Bronchial epithelial cell (primary cell): ENCODE results near the gene ADAM30. TPM values are rescaled to one million over a fixed set of nuclear protein-coding genes. Genes with fewer than 3 reads are reported as not detected.

ENCODE experiments used
- DNase-seq: peaks from one replicate; pipeline ENCODE4 v3.0.0-alpha.2; 2010; ENCODE audit warnings: low read depth
- FAIRE-seq: peaks from 2 replicates; lab custom pipeline; 2011; peaks lifted over from hg19 to GRCh38; lab: Jason Lieb, UNC
- H3K27me3 ChIP-seq: 2 replicates; pipeline ENCODE4 v1.5.1; 2011; ENCODE audit warnings: low read length; ENCODE audit not compliant: control insufficient read depth, insufficient read depth
- H3K36me3 ChIP-seq: 2 replicates; pipeline ENCODE4 v1.5.1; 2011; ENCODE audit warnings: low read length; ENCODE audit not compliant: control insufficient read depth, insufficient read depth
- H3K4me3 ChIP-seq: 2 replicates; pipeline ENCODE4 v1.5.1; 2011; ENCODE audit warnings: mild to moderate bottlenecking, low read depth, low read length, control low read depth
- total RNA-seq: library from RNA; depleted of rRNA; stranded (reverse); fragments of >200 nt; gene quantifications from 2 replicates; pipeline ENCODE4 v1.2.1, GENCODE V29; 2014
- TF ChIP-seq, protein P1 (sequence below): IDR thresholded peaks from 2 replicates; pipeline ENCODE4 v1.5.1; 2011; ENCODE audit warnings: mild to moderate bottlenecking, moderate library complexity, low read length, control low read depth, inconsistent platforms; ENCODE audit not compliant: insufficient read depth, severe bottlenecking

ADAM30 gene
- total RNA-seq, 1 donor from 2014 or later = not detected

DNA sequence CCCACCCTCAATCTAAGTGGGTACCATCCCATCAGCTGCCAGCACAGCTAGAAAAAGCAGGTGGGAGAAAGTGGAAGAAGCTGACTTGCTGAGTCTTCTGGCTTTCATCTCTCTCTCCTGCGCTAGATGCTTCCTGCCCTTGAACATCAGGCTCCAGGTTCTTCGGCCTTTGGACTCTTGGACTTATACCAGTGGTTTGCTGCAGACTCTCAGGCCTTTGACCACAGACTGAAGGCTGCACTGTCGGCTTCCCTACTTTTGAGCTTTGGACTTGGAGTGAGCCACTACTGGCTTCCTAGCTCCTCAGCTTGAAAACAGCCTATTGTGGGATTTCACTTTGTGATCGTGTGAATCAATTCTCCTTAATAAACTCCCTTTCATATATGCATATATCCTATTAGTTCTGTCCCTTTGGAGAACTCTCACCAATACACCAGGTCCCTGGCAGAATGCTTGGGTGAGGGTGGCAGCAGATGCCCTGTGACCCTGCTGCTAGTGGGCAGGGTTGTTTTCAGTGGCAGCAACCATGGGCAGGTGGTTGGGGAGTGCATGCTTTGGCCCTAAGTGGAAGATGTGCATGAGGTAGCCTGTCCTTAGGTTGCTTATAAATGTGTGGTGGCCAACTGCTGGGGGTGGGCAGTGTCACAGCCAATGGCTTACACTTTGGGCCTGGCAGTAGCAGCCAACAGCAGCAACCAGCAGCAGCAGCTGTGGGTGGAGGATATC lies 10.8 kb upstream of the ADAM30 start:
- Histone ChIP-seq H3K4me3 (no peak overlapping the region), H3K27me3 (no peaks in the 10 kb centered on the region), H3K36me3 (no peaks in the 10 kb centered on the region)
- FAIRE-seq (no peak), DNase-seq (no peak)
- TF ChIP-seq, protein P1, sequence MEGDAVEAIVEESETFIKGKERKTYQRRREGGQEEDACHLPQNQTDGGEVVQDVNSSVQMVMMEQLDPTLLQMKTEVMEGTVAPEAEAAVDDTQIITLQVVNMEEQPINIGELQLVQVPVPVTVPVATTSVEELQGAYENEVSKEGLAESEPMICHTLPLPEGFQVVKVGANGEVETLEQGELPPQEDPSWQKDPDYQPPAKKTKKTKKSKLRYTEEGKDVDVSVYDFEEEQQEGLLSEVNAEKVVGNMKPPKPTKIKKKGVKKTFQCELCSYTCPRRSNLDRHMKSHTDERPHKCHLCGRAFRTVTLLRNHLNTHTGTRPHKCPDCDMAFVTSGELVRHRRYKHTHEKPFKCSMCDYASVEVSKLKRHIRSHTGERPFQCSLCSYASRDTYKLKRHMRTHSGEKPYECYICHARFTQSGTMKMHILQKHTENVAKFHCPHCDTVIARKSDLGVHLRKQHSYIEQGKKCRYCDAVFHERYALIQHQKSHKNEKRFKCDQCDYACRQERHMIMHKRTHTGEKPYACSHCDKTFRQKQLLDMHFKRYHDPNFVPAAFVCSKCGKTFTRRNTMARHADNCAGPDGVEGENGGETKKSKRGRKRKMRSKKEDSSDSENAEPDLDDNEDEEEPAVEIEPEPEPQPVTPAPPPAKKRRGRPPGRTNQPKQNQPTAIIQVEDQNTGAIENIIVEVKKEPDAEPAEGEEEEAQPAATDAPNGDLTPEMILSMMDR = no peak

DNA sequence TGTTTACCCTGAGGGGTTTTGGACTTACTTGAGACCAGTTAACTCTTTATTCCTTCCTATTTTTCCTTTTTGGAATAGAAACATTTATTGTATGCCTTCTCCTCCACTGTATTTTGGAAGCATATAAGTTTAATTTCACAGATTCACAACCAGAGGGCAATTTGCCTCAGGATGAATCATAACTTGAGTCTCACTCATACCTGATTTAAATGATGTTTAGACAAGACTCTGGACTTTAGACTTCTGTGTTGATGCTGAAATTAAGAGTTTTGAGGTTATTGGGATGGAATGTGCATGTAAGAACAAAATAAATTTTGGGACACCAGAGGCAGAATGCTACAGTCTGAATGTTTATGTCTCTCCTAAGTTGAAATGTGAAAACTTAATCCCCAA lies 7.1 kb upstream of the ADAM30 start:
- Histone ChIP-seq H3K4me3 (no peak overlapping the region), H3K27me3 (no peaks in the 10 kb centered on the region), H3K36me3 (no peaks in the 10 kb centered on the region)
- no peak for FAIRE-seq
- peak; percentile 33 for DNase-seq
- TF ChIP-seq, protein P1 = no peak

DNA sequence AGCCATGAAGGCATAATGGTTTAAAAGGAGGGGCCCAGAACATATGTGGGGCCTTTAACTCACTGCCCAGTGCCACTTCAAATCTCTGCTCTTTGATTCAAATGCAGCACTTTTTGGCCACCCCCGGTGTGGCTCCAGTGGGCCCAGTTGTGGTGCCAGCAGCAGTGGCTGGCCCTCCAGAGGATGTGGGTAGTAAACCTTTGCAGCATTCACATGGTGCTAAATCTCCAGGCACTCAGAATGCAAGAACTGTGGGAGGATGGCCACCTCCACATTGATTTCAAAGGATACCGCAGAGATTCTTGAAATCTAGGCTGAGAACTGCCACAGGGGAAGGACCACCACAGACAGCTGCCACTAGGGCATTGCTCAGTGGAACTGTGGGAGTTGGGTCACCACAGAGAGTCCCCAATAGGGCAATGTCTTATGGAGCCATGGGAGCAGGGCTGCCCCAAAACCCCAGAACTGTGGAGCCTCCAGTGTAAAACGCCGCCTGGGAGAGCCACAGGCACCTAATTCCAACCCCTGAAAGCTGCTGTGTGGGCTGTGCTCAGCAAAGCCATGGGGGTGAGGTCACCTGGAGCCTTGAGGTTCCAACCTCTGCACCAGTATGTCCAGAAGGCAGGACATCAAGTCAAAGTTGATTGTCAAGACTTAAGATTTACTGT lies 6.6 kb upstream of the ADAM30 start:
- FAIRE-seq (no peak), DNase-seq (no peak)
- TF ChIP-seq, protein P1 = no peak
- H3K4me3 ChIP-seq = no peak overlapping the region
- H3K27me3 ChIP-seq = no peaks in the 10 kb centered on the region
- H3K36me3 ChIP-seq = no peaks in the 10 kb centered on the region

DNA sequence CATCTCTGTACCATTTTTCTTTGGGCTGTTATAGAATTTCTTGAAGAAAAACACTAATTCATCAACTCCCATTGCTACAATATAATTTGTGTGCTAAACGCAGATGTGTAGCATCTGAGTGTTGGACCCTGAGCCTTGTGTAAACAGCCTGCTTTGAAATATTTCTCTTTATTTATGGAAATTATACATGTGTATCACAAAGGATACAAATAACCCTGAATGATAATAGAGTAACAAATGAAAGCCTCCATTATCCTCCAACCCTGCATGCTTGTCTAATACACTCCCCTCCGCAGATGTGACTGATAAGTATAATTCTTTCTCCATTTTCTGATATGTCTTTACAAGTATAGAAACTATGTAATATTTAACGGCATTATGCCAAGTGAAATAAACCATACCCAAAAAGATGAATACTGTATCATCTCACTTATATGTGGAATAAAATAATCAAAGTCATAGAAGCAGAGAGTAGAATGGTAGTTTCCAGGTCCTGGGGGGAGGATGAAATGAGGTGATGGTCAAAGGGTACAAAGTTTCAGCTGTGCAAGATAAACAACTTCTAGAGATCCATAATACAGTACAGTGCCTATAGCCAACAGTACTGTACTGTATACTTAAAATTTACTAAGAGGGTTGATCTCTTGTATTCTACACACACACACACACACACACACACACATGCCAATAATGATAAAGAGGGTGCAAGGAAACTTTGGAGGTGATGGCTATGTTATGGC lies 2.8 kb upstream of the ADAM30 start:
- DNase-seq (no peak), FAIRE-seq (no peak)
- TF ChIP-seq, protein P1 = no peak
- Histone ChIP-seq H3K27me3 (peaks cover 4% of the 10 kb centered on the region), H3K36me3 (no peaks in the 10 kb centered on the region), H3K4me3 (no peak overlapping the region)

DNA sequence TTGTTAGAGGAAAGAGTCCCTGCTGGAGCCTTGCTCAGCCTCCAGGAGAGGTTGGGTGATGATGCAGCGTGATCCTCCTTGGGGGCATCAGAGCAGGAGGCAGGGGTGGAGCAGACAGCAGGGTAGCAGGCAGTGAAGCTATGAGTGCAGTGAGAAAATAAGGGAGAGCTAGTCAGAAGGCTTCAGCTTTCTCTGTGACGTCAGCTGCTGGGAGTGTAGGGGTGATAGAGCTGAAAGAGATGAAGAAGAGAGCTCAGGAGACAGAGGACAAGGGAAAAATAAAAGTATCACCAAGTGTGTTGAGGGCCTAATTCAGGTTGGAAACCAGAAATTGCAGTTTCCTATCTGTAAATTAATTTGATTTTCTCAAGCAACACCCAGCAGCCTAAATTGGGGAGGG lies 2.2 kb upstream of the ADAM30 start:
- TF ChIP-seq, protein P1 = no peak
- Histone ChIP-seq H3K27me3 (peaks cover 4% of the 10 kb centered on the region), H3K4me3 (no peak overlapping the region), H3K36me3 (no peaks in the 10 kb centered on the region)
- no peak for FAIRE-seq
- no peak for DNase-seq
